ENCODE data around the gene EYS. TPM values are rescaled to one million over a fixed set of nuclear protein-coding genes. Genes with fewer than 3 reads are reported as not detected.

Gene EYS
- total RNA-seq, 1 experiment from 2014 or later: not detected

DNA sequence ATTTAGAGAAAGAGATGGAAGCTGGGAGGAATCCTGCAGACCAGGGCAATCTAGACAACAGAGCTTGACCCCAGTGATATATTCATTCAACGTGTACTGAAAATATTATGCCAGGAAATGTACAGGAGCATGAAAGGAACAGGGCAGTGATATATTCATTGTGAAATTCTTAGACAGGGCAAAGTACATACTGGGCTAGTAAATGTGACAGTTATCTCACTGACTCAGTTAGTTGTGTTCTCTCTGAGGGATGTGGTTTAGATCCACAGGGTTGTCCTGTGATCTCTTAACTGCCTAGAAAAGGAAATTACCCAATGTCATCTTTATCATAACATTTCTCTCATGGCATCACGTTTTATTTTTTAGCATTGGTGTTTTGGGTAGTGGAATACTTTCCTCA lies 891.3 kb downstream of the EYS start:
- no TSS peak for BruUV-seq (replicated peaks)
- POLR2A ChIA-PET: no interaction called here
- RAD21 ChIA-PET (ENCODE audit: low non-redundant PET in 1 of 2, low total read pairs in 2 of 2, uncharacterized antibody in 2 of 2, unreplicated experiment in 2 of 2): no interaction called here

More for the DNA sequence above, 891.3 kb downstream of the EYS start:
- Histone ChIP-seq H3K9me2 (ENCODE audit: insufficient read depth) (no peaks in the 10 kb centered on the region), H3K36me3 (ENCODE audit: control insufficient read depth in 1 of 2, insufficient read depth in 2 of 2, low read length in 2 of 2) (no peaks in the 10 kb centered on the region), H3K9me3 (ENCODE audit: control insufficient read depth in 1 of 2, insufficient read depth in 1 of 2, low read depth in 1 of 2, low read length in 2 of 2) (peaks cover 0 to 10% of the 10 kb centered on the region in 2 experiments; a peak in 2 of 4 replicates), H3K9ac (ENCODE audit: low read length) (no peak overlapping the region), H3K4me2 (ENCODE audit: low read length) (no peak overlapping the region), H4K20me1 (ENCODE audit: insufficient read depth) (no peaks in the 10 kb centered on the region), H3K4me3 (replicated peaks in 1 of 2; ENCODE audit: low read depth in 1 of 2, low read length in 2 of 2) (no peak overlapping the region), H2AFZ (ENCODE audit: low read depth, low read length, poor library complexity, severe bottlenecking) (no peak overlapping the region), H3K27ac (ENCODE audit: low read depth, low read length) (no peak overlapping the region), H3K27me3 (ENCODE audit: insufficient read depth, low read length) (no peaks in the 10 kb centered on the region), H3K79me2 (ENCODE audit: insufficient read depth, low read length) (no peaks in the 10 kb centered on the region), H3K4me1 (ENCODE audit: control insufficient read depth in 1 of 2, insufficient read depth in 2 of 2, low read length in 2 of 2) (no peaks in the 10 kb centered on the region)
- no peak for ATAC-seq
- DNase-seq (ENCODE audit: low read depth, low spot score): no peak
- CTCF ChIA-PET: no interaction called here
- intact Hi-C loops (cut with micrococcal nuclease): no loop called here
- TF ChIP-seq, protein P1, sequence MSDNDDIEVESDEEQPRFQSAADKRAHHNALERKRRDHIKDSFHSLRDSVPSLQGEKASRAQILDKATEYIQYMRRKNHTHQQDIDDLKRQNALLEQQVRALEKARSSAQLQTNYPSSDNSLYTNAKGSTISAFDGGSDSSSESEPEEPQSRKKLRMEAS (IDR thresholded peaks at IDR 0.05): no peak
- no peak for TF ChIP-seq FOSL1 (IDR thresholded peaks at IDR 0.05; ENCODE audit: low read depth)
- TF ChIP-seq, protein P2, sequence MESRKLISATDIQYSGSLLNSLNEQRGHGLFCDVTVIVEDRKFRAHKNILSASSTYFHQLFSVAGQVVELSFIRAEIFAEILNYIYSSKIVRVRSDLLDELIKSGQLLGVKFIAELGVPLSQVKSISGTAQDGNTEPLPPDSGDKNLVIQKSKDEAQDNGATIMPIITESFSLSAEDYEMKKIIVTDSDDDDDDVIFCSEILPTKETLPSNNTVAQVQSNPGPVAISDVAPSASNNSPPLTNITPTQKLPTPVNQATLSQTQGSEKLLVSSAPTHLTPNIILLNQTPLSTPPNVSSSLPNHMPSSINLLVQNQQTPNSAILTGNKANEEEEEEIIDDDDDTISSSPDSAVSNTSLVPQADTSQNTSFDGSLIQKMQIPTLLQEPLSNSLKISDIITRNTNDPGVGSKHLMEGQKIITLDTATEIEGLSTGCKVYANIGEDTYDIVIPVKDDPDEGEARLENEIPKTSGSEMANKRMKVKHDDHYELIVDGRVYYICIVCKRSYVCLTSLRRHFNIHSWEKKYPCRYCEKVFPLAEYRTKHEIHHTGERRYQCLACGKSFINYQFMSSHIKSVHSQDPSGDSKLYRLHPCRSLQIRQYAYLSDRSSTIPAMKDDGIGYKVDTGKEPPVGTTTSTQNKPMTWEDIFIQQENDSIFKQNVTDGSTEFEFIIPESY (IDR thresholded peaks at IDR 0.05; ENCODE audit: extremely low read depth, insufficient replicate concordance, low read length): no peak
- no peak for TF ChIP-seq ZNF274 (IDR thresholded peaks at IDR 0.05; ENCODE audit: low read depth, low read length)
- no peak for TF ChIP-seq SIN3A (IDR thresholded peaks at IDR 0.05; ENCODE audit: low read depth)
- TF ChIP-seq EGR1 (IDR thresholded peaks at IDR 0.05; ENCODE audit: low read depth): no peak
- TF ChIP-seq ATF3 (IDR thresholded peaks at IDR 0.05): no peak
- TF ChIP-seq RAD21 (IDR thresholded peaks at IDR 0.05; ENCODE audit: low read depth): no peak
- no peak for TF ChIP-seq POLR2A (IDR thresholded peaks at IDR 0.05; ENCODE audit: borderline replicate concordance, extremely low read depth, insufficient read depth, insufficient read length)
